Jurkat, Clone E6-1 (cell line): ENCODE measurements around the gene OR56A5. TPM values are rescaled to one million over a fixed set of nuclear protein-coding genes. Genes with fewer than 3 reads are reported as not detected.
"Not testable (repeated sequence)": the region's sequence is repeated elsewhere in the genome, so short reads cannot be mapped to it uniquely, and the experiment has no call there.

Experiments
- DNase-seq: peaks from one replicate; pipeline ENCODE4 v3.0.0-alpha.2; 2011; ENCODE audit warnings: low read depth, low spot score
- H3K4me3 ChIP-seq: 2 replicates; pipeline ENCODE4 v1.5.1; 2011; ENCODE audit warnings: mild to moderate bottlenecking, low read length, control low read depth, moderate library complexity
- polyA plus RNA-seq: library from polyadenylated mRNA; unstranded; fragments of >200 nt; gene quantifications from one replicate; pipeline ENCODE4 v1.2.1, GENCODE V29; 2012; ENCODE audit warnings: missing spikeins; ENCODE audit not compliant: insufficient read length, insufficient read depth

Gene OR56A5, protein sequence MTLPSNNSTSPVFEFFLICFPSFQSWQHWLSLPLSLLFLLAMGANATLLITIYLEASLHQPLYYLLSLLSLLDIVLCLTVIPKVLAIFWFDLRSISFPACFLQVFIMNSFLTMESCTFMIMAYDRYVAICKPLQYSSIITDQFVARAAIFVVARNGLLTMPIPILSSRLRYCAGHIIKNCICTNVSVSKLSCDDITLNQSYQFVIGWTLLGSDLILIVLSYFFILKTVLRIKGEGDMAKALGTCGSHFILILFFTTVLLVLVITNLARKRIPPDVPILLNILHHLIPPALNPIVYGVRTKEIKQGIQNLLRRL
- polyA plus RNA-seq = not detected

DNA sequence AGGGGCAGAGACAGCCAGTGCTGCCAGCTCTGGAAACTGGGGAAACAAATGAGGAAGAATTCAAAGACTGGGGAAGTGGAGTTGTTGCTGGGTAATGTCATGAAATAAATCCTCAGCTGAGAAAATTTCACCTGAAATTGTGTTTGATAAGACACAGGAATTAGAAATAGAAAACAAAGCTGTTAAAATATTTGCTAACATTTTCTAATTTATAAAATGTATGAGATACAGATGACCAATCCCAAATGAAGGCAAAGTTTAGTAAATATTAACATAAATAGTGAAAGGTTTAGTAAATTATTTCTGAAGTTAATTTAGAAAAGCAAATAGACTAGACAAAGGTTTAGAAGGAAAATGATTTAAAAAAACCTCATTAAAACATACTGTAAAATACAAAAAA, at the start of gene OR56A5:
Gene OR56A5, minus strand, starts transcription at position 101 of the 400 bp plus-strand sequence. Its CDS starts 0 bp downstream, at position 101.
- no peak for DNase-seq
- H3K4me3 ChIP-seq = no peak within 1 kb of the TSS

DNA sequence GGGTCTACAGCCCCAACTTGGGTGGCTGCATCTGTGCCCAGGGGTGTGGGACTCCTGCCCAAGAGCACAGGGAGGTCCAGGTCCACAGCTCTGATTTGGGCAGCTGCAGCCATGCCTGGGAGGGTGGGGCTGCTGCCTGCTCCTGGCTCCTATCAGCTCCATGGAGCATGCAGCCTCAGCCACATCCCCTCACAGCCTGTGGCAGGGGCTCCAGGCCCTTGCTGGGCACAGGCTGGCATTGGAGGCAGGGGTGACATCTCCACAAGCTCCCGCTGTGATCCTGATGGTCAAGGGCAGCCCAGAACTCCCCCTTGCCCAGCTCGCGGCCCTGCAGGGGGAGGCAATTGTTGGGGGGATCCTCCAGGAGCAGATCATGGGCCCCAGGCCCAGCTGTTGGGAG, 44.7 kb upstream of the OR56A5 start:
- no peak overlapping the region for H3K4me3 ChIP-seq
- DNase-seq = no peak

GRCh38 chr11:6012035-6012668, 43.9 kb upstream of the OR56A5 start:
- H3K4me3 ChIP-seq = no peak overlapping the region
- no peak for DNase-seq

- no peak for DNase-seq
These were observed 38.6 kb upstream of the OR56A5 start, which contains the start of gene OR56A4 for GRCh38 chr11:6006846-6007245. OR56A4 (minus strand) TSS chr11:6006946; CDS start chr11:6002992, 3,954 bp downstream.

GRCh38 chr11:6006395-6006794, 38.1 kb upstream of the OR56A5 start:
- no peak for DNase-seq
- H3K4me3 ChIP-seq = no peak overlapping the region

More at GRCh38 chr11:6006846-6007245, 38.6 kb upstream of the OR56A5 start, which contains the start of gene OR56A4:
- H3K4me3 ChIP-seq = no peak within 1 kb of the TSS

DNA sequence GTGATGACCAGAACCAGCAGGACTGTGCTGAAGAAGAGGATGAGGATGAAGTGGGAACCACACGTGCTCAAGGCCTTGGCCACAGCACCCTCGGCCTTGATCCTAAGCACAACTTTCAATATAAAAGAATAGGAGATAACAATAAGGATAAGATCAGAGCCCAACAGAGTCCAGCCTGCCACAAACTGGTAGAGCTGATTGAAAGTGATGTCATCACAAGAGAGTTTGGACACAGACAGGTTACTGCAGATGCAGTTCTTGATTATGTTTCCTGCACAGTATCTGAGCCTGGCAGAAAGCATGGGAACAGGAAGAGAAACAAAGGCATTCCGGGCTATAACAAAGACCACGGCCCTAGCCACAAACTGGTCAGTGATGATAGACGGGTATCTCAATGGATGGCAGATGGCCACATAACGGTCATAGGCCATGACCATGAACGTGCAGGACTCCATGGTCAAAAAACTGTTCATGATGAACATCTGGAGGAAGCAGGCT, 34.0 kb upstream of the OR56A5 start:
- no peak for DNase-seq
- no peak overlapping the region for H3K4me3 ChIP-seq

DNA sequence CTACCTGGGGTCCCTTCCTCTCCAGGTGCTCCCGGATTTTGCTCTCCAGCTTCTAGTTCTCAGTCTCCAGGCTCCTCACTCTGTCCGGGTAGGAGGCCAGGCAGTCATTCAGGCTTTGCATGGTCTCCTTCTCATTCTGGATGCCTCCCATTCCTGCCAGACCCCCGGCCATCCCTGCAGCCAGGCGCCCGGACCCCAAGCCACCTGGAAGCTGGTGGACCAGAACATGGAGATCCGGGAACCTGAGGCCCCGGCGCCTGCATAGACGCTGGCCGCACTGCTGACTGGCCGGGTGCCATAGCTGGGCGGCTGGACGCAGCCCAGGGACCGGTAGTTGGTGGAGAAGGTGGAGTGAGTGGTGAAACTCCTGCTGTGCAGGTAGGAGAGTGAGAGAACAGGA, 26.5 kb upstream of the OR56A5 start:
- DNase-seq = no peak
- no peak overlapping the region for H3K4me3 ChIP-seq

GRCh38 chr11:5992604-5993251, 24.4 kb upstream of the OR56A5 start:
- peak; percentile 14 for DNase-seq
- no peak overlapping the region for H3K4me3 ChIP-seq

DNA sequence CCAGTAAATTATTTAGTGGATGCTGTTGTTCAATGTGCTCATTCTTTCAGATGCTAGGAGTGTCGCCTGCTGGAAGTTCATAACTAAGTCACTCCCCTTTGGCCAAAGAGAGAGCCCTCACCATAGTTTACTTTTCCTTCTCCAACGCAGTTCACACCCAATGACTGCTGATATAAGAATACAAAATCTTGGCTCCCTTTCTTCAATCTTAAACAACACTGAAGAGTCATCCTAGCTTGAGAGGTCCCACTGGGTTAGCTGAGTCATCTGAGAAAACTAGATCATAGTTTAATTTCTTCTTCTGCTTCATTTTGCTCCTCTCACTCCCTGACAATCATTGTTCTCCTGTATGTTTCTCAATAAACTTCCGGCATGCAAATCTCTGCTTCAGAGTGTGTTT, 23.9 kb upstream of the OR56A5 start:
- DNase-seq = no peak
- no peak overlapping the region for H3K4me3 ChIP-seq

DNA sequence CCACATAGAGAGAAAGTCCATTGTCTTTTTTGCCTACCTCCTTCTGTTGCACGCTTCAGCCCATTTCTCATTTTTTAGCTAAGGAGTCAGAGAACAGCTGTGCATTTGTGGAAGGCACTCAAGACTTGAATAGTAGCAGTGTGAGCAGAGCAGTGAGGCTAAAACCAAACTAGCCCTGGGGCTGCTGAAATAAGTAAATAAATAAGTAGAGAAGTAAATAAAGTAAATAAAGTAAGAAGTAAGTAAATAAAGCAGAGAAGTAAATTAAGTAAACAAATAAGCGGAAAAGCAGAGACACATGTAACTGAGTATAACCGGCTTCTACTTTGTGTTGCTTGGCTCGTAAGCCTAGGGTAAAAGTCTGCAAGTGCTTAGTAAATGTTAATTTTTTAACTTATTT, 20.9 kb upstream of the OR56A5 start:
- no peak for DNase-seq
- H3K4me3 ChIP-seq = no peak overlapping the region

- DNase-seq = no peak
These were observed 18.6 kb upstream of the OR56A5 start, which contains the start of gene OR52L1 for GRCh38 chr11:5986885-5987284. OR52L1 (minus strand) TSS chr11:5986985; CDS start chr11:5986930, 55 bp downstream.

DNA sequence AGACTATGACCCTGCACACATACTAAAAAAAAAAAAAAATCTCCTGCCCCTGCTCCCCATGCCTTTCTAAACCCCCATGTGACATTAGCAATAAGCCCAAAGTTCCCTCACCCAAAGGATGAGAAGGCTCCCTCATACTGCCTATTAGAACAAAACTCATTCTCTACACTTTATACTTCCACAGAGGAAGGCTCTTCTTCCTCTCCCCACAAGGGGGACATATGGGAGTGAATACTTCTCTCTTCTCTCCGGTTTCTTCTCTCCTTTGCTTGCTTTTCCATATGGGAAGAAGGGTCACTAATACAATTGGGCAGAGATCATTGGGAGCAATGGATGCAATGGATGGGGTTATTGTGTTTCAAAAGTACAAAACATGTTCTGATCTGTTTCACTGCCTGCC, 15.1 kb upstream of the OR56A5 start:
- DNase-seq = no peak
- no peak overlapping the region for H3K4me3 ChIP-seq

More at GRCh38 chr11:5986885-5987284, 18.6 kb upstream of the OR56A5 start, which contains the start of gene OR52L1:
- H3K4me3 ChIP-seq = no peak within 1 kb of the TSS

DNA sequence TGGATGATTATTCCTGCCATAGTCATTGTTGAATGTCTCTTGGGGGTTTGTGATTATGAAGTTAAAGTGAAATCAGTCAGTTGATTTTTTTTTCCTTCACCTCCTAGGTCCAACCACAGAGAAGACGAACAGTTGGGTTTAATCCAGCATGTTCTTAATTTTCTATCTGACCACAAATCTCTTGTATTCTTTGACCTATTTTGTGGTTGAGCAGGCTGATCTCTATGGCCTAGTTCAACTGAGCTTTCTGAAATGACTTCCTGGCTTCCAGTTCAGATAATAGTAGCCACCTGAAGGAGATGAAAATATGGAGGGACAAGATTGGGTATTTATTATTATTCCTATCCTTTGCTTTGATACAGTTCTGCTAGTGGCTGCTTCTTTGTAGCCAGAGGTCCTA, 5.2 kb upstream of the OR56A5 start:
- DNase-seq = peak; percentile 5
- H3K4me3 ChIP-seq = no peak overlapping the region

GRCh38 chr11:5967708-5968107, 586 bp downstream of the OR56A5 start:
- DNase-seq = no peak
- H3K4me3 ChIP-seq = no peak overlapping the region

- DNase-seq = no peak
These were observed 1.3 kb downstream of the OR56A5 start for GRCh38 chr11:5966958-5967357.

GRCh38 chr11:5960704-5961320, 7.5 kb downstream of the OR56A5 start:
- H3K4me3 ChIP-seq, DNase-seq: not testable (repeated sequence)

More at GRCh38 chr11:5966958-5967357, 1.3 kb downstream of the OR56A5 start:
- H3K4me3 ChIP-seq = no peak overlapping the region

- no peak for DNase-seq
These were observed 12.7 kb downstream of the OR56A5 start for GRCh38 chr11:5955586-5955985.

DNA sequence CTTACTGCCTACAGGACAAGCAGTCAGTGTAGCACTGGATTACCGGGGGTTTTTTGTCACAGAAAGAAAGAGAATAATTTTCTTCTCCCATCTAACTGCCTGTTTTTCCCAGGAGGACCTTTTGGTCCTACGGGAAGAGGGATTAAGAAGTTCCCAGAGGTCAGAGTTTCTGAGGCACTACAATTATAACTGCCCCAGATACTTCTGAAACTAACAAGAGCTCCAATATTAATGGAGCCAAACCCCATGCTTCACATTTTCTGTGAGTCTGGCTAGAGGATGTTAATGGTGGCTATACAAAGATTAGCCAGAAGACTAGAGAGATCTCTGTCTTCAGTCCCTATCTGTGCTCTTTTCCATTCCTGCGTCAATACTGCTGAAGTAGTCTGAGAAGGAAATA, 26.3 kb downstream of the OR56A5 start, which contains the start of gene OR56A3:
Gene OR56A3, plus strand, starts transcription at position 301 of the 400 bp plus-strand sequence. CDS start 5,096 bp downstream, outside the sequence.
- DNase-seq = no peak
- H3K4me3 ChIP-seq = no peak within 1 kb of the TSS

More at GRCh38 chr11:5955586-5955985, 12.7 kb downstream of the OR56A5 start:
- H3K4me3 ChIP-seq = no peak overlapping the region

- no peak overlapping the region for H3K4me3 ChIP-seq
- no peak for DNase-seq
These were observed 27.5 kb downstream of the OR56A5 start for GRCh38 chr11:5940748-5941147.
